Epithelial cell of esophagus (primary cell): Measurements from ENCODE around the gene MAML3.

Experiments used
- DNase-seq: peaks from one replicate; pipeline ENCODE4 v3.0.0; 2010; ENCODE audit warnings: low read depth
- H3K4me3 ChIP-seq: 2 replicates; pipeline ENCODE4 v1.5.1; 2011; ENCODE audit warnings: mild to moderate bottlenecking, low read length, control low read depth
- TF ChIP-seq, protein P1 (sequence below): IDR thresholded peaks from 2 replicates; pipeline ENCODE4 v1.5.1; 2011; ENCODE audit warnings: low read depth, mild to moderate bottlenecking, low read length, control low read depth, inconsistent platforms; ENCODE audit not compliant: insufficient read depth; ENCODE audit errors: missing control alignments

Gene MAML3

DNA sequence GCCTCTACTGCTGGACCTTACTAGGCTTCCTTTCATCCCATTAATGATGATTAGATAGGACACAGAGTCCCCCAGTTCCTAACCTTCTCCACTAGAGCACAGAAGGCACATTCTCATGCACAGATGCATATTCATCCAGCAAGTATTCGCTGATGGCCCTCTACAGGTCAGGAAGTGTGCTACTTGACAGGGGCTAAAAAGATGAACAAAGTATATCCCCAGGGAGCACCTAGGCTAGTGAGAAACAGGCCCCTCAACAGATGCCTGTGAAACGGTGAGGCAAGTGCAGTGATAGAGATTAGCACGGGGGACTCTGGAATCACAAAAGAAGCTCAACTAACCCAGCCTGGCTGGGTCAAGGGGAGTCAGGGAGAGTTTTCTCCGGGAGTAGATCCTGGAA is 392.5 kb downstream of the MAML3 start:
- TF ChIP-seq, protein P1, sequence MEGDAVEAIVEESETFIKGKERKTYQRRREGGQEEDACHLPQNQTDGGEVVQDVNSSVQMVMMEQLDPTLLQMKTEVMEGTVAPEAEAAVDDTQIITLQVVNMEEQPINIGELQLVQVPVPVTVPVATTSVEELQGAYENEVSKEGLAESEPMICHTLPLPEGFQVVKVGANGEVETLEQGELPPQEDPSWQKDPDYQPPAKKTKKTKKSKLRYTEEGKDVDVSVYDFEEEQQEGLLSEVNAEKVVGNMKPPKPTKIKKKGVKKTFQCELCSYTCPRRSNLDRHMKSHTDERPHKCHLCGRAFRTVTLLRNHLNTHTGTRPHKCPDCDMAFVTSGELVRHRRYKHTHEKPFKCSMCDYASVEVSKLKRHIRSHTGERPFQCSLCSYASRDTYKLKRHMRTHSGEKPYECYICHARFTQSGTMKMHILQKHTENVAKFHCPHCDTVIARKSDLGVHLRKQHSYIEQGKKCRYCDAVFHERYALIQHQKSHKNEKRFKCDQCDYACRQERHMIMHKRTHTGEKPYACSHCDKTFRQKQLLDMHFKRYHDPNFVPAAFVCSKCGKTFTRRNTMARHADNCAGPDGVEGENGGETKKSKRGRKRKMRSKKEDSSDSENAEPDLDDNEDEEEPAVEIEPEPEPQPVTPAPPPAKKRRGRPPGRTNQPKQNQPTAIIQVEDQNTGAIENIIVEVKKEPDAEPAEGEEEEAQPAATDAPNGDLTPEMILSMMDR: peak; percentile 37
- no peak overlapping the region for H3K4me3 ChIP-seq
- peak; percentile 37 for DNase-seq

DNA sequence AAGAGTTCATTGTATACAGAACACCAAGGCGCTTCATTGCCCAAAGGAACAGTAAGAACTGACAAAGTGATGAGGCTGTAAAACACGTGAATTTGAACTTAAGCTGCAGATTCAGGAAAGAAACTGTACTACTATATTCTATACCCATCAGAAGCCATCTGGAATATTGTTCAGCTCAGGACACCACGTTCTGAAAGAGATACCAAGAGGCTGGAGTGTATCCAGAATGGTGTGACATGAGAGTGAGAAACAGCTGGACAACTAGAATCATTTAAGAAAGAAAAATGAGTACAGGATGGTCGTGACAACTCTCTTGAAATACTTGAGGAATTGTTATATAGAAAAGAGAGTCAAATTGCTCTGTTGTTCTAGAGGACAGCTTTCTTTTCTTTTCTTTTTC is 393.4 kb downstream of the MAML3 start:
- DNase-seq: no peak
- TF ChIP-seq, protein P1: no peak
- H3K4me3 ChIP-seq: no peak overlapping the region

DNA sequence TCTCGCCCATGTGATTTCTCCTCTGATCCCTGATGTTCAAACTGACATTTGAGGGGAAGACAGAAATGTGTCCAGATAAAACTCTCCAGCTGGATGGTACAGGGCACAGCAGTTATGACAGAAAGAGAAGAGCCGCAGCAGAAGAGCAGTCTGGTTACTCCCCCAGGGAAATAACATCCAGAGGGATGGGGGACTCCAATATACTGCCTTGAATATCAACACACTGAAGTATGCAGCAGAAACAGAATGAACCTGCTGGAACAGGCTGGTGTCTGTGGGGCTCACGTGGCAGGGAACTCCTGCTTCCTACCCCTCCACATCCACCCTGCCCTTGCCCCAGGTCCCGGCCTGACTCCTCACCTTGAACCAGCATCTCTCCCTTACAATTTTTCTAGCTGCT is 394.9 kb downstream of the MAML3 start:
- no peak for DNase-seq
- TF ChIP-seq, protein P1: no peak

DNA sequence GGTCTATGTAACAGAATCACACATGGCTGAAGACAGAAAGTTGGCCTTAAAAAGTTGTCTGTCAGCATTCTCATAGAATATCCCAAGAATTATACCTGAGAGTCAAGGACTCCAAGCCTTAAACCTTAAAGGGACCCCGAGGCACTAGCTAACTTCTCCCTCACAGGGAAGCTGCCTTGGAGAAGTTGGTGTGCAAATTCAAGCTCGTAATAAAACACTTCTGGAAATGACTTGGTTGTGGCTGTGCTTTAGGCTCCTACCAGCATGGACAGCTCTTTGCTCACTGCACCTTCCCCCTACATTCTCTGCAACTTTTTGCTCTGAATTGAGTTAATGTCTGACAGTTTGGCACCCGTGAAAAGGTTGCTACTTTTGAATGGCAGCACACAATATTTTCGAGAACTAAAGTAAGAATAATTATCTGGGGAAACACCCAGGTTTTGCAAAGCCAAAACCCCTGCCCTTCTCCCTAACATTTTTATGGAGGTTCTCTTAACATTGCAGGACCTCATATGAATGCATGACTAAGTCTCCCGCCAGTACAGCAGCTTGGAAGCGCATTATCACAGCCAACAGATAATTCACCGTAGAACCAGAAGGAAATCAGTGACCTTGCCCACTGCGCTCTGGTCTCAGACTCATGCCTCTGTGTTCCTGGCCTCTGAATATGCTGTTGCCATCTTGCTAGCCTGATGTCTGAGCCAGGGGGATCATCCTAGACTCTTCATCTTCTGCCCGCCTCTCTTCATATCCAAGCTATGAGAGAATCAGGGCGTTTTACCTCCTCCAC is 397.4 kb downstream of the MAML3 start:
- no peak overlapping the region for H3K4me3 ChIP-seq
- DNase-seq: no peak
- TF ChIP-seq, protein P1: no peak

More for the DNA sequence above, 394.9 kb downstream of the MAML3 start:
- H3K4me3 ChIP-seq: no peak overlapping the region

DNA sequence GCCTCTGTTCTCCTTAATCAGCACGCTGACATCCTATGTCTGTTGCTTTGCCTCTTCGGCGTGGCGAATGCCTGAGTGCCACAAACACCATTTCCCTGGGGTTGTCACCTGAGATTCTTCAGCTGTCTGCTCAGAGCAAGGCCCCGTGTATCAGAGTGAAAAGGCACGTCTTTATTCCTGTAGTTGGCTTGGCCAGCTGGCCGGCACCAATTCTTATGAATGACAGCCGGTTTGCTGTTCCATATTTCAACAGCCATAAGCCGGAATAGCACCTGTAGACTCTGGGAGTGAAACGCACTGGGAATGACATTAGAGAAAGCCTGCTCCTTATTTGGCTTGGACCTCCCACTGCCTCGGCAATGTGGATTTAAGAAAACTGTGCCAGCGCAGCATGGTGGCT is 399.0 kb downstream of the MAML3 start:
- TF ChIP-seq, protein P1: no peak
- DNase-seq: no peak
- H3K4me3 ChIP-seq: no peak overlapping the region

DNA sequence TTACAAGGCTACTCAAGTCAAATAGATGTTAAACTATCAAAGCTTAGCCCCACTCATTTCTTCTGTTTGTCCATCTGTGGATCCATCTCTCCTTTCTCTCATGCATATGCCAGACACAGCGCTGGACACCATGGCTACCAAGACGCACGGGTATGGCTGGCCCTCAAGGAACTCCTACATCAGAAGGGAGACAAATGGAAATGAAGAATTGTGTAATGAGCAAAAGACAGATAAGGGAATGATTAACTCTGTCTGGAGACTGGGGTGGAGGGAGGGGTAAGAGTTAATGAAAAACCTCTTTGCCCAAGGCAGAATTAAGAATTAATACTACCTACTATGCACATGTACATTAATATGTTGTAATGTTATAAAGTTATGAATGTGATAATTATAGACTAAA is 400.3 kb downstream of the MAML3 start:
- no peak overlapping the region for H3K4me3 ChIP-seq
- no peak for DNase-seq
- TF ChIP-seq, protein P1: no peak
